NOMO-1 treated with DMSO at 0.1 percent for 48 hours (cell line): Measurements from ENCODE around the gene KRT75.

Experiments
- DNase-seq: peaks from one replicate; lab custom pipeline; 2025; ENCODE audit not compliant: unreplicated experiment; lab: John Stamatoyannopoulos, UW

The KRT75 gene

GRCh38 chr12:52394836-52395405 is 39.2 kb downstream of the KRT75 start:
- no peak for DNase-seq

GRCh38 chr12:52392465-52393007 is 41.6 kb downstream of the KRT75 start:
- no peak for DNase-seq

GRCh38 chr12:52391618-52392002 is 42.6 kb downstream of the KRT75 start:
- DNase-seq, result no peak

GRCh38 chr12:52390739-52391617 is 43.2 kb downstream of the KRT75 start:
- DNase-seq, result no peak

GRCh38 chr12:52389313-52390207 is 44.6 kb downstream of the KRT75 start:
- DNase-seq, result no peak

GRCh38 chr12:52387859-52388258 is 46.3 kb downstream of the KRT75 start:
- no peak for DNase-seq

GRCh38 chr12:52385226-52385702 is 48.9 kb downstream of the KRT75 start, which contains the start of gene KRT84:
TSS of gene KRT84 (minus strand) at chr12:52385652. CDS start at chr12:52385585, 67 bp downstream.
- DNase-seq, result no peak

GRCh38 chr12:52383331-52383730 is 50.8 kb downstream of the KRT75 start:
- no peak for DNase-seq

- DNase-seq, result no peak
Observed at GRCh38 chr12:52382854-52383253, 51.3 kb downstream of the KRT75 start.

- no peak for DNase-seq
Observed at GRCh38 chr12:52381206-52381605, 53.0 kb downstream of the KRT75 start.

- no peak for DNase-seq
Observed at GRCh38 chr12:52380271-52380694, 53.9 kb downstream of the KRT75 start.

GRCh38 chr12:52379536-52379935 is 54.6 kb downstream of the KRT75 start:
- DNase-seq, result no peak

- DNase-seq, result no peak
Observed at GRCh38 chr12:52378091-52378490, 56.1 kb downstream of the KRT75 start.

- no peak for DNase-seq
Observed at GRCh38 chr12:52377266-52377665, 56.9 kb downstream of the KRT75 start.
